ENCODE results near the gene UPK3B. TPM values are rescaled to one million over a fixed set of nuclear protein-coding genes. Genes with fewer than 3 reads are reported as not detected.
"Not testable (repeated sequence)": the region's sequence is repeated elsewhere in the genome, so short reads cannot be mapped to it uniquely, and the experiment has no call there.

Gene UPK3B
- total RNA-seq, 1 experiment from 2014 or later = 0.69 TPM

GRCh38 chr7:76516932-76517331, 6.6 kb downstream of the UPK3B start:
- DNase-seq; H3K27me3 ChIP-seq; H3K36me3 ChIP-seq; H3K4me3 ChIP-seq; H3K27ac ChIP-seq; H3K9me3 ChIP-seq (replicated peaks): not testable (repeated sequence)
- peaks cover 10% of the 10 kb centered on the region; the same call in 1 of the 2 replicates for H3K4me1 ChIP-seq

- H3K27ac ChIP-seq; H3K4me1 ChIP-seq; H3K4me3 ChIP-seq; H3K9me3 ChIP-seq (replicated peaks); H3K36me3 ChIP-seq; DNase-seq; H3K27me3 ChIP-seq: not testable (repeated sequence)
Observed at GRCh38 chr7:76526183-76526582, 15.8 kb downstream of the UPK3B start.

- H3K4me1 ChIP-seq; H3K4me3 ChIP-seq; H3K36me3 ChIP-seq; DNase-seq; H3K27ac ChIP-seq; H3K9me3 ChIP-seq (replicated peaks); H3K27me3 ChIP-seq: not testable (repeated sequence)
Observed at GRCh38 chr7:76531643-76532042, 21.3 kb downstream of the UPK3B start.

GRCh38 chr7:76543197-76543596, 32.8 kb downstream of the UPK3B start, which contains the start of gene SPDYE16:
Gene SPDYE16 (minus strand): TSS chr7:76543297. CDS start chr7:76541459, 1,838 bp downstream.
- not testable (repeated sequence) for H3K4me1 ChIP-seq; H3K9me3 ChIP-seq (replicated peaks); H3K36me3 ChIP-seq; H3K27me3 ChIP-seq; H3K27ac ChIP-seq; DNase-seq; H3K4me3 ChIP-seq

GRCh38 chr7:76549025-76549854, 38.9 kb downstream of the UPK3B start:
- not testable (repeated sequence) for H3K36me3 ChIP-seq; H3K9me3 ChIP-seq (replicated peaks); H3K4me1 ChIP-seq; H3K27me3 ChIP-seq
- H3K4me3 ChIP-seq = peak overlapping the region; percentile 99
- peak overlapping the region; percentile 68 for H3K27ac ChIP-seq
- DNase-seq = peak; percentile 95 to 96

- DNase-seq = peak in 1 of 2 experiments; percentile 6
- H3K9me3 ChIP-seq (replicated peaks); H3K36me3 ChIP-seq; H3K27me3 ChIP-seq; H3K4me1 ChIP-seq: not testable (repeated sequence)
- Histone ChIP-seq H3K27ac (peak overlapping the region; percentile 68; the same call in 1 of the 2 replicates), H3K4me3 (peak overlapping the region; percentile 99)
Observed at GRCh38 chr7:76549855-76550248, 39.5 kb downstream of the UPK3B start.

- H3K36me3 ChIP-seq; DNase-seq; H3K9me3 ChIP-seq (replicated peaks); H3K4me1 ChIP-seq; H3K27ac ChIP-seq; H3K4me3 ChIP-seq; H3K27me3 ChIP-seq: not testable (repeated sequence)
Observed at GRCh38 chr7:76551992-76552391, 41.6 kb downstream of the UPK3B start.

GRCh38 chr7:76559685-76560084, 49.3 kb downstream of the UPK3B start:
- H3K9me3 ChIP-seq (replicated peaks); H3K4me1 ChIP-seq; H3K27me3 ChIP-seq; H3K27ac ChIP-seq; H3K4me3 ChIP-seq; H3K36me3 ChIP-seq; DNase-seq: not testable (repeated sequence)

GRCh38 chr7:76560157-76560556, 49.8 kb downstream of the UPK3B start:
- H3K27ac ChIP-seq; DNase-seq; H3K9me3 ChIP-seq (replicated peaks); H3K4me3 ChIP-seq; H3K36me3 ChIP-seq; H3K27me3 ChIP-seq; H3K4me1 ChIP-seq: not testable (repeated sequence)

GRCh38 chr7:76561342-76561741, 51.0 kb downstream of the UPK3B start:
- not testable (repeated sequence) for H3K27ac ChIP-seq, H3K27me3 ChIP-seq, H3K4me3 ChIP-seq, DNase-seq, H3K36me3 ChIP-seq, H3K4me1 ChIP-seq
- peaks cover 10% of the 10 kb centered on the region for H3K9me3 ChIP-seq (replicated peaks)

- H3K4me3 ChIP-seq, DNase-seq, H3K4me1 ChIP-seq, H3K27me3 ChIP-seq, H3K27ac ChIP-seq: not testable (repeated sequence)
- H3K36me3 ChIP-seq = peaks cover 12% of the 10 kb centered on the region
- peaks cover 15% of the 10 kb centered on the region for H3K9me3 ChIP-seq (replicated peaks)
Observed at GRCh38 chr7:76565001-76565400, 54.6 kb downstream of the UPK3B start.

Other genes starting within 250 kb of the UPK3B start
- gene HSPB1, start 207.9 kb upstream of the UPK3B start, total RNA-seq (2014; rRNA removed; shearing (Covaris generic)) = 116 and 118 TPM in 2 replicates
- gene YWHAG, start 151.6 kb upstream of the UPK3B start, total RNA-seq (2014; rRNA removed; shearing (Covaris generic)) = 180 and 190 TPM in 2 replicates
- 0.86 and 1.8 TPM in 2 replicates for gene SSC4D, start 100.9 kb upstream of the UPK3B start, total RNA-seq (2014; rRNA removed; shearing (Covaris generic))
- 0.99 and 1.8 TPM in 2 replicates for gene ZP3, start 85.6 kb upstream of the UPK3B start, total RNA-seq (2014; rRNA removed; shearing (Covaris generic))
- 10.6 and 11.5 TPM in 2 replicates for gene DTX2, start 48.8 kb upstream of the UPK3B start, total RNA-seq (2014; rRNA removed; shearing (Covaris generic))
- 0.10 TPM in 1 of 2 replicates, not detected in the other for gene SPDYE16, start 32.7 kb downstream of the UPK3B start, total RNA-seq (2014; rRNA removed; shearing (Covaris generic))
- 15.3 and 16.2 TPM in 2 replicates for gene POMZP3, start 116.7 kb downstream of the UPK3B start, total RNA-seq (2014; rRNA removed; shearing (Covaris generic))